Activated effector memory CD4-positive, alpha-beta T cell treated with anti-CD3 and anti-CD28 coated beads, Interleukin-2, amount 50 U/mL, for 16 hours (primary cell): ENCODE data around the gene SH3BP1.
"Not testable (repeated sequence)": the region's sequence is repeated elsewhere in the genome, so short reads cannot be mapped to it uniquely, and the experiment has no call there.

Experiments
- DNase-seq: peaks from one replicate; pipeline ENCODE4 v3.0.0-alpha.2; 2020

The SH3BP1 gene

DNA sequence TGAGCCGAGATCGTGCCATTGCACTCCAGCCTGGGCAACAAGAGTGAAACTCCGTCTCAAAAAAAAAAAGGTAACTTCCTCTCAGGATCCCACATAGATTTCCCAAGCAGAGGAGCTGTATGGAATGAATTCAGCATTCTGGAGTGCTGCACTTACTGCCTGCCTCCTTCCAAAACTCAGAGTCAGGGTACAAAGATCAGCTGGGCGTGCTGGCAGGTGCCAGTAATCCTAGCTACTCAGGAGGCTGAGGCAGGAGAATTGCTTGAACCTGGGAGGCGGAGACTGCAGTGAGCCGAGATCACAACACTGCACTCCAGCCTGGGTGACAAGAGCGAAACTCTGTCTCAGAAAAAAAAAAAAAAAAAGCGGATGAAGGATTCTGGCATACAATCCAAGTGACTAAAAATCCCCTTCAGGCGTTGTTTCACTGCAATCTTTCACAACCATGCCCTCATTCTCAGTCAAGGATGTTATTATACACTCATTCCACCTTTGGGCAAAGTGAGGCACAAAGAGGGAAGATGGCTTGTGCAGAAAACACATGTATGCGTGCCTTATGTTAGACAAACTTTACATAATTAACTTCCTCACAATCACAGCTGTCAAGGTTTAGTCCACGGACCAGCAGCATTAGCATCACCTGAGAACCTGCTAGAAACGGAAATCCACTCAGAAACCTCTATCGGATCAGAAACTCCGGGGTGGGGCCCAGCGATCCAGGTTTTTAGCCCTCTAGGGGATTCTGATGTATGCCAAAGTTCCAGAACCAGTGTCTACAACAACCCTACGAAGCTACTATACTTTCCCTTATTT, 45.5 kb downstream of the SH3BP1 start:
- DNase-seq = no peak

DNA sequence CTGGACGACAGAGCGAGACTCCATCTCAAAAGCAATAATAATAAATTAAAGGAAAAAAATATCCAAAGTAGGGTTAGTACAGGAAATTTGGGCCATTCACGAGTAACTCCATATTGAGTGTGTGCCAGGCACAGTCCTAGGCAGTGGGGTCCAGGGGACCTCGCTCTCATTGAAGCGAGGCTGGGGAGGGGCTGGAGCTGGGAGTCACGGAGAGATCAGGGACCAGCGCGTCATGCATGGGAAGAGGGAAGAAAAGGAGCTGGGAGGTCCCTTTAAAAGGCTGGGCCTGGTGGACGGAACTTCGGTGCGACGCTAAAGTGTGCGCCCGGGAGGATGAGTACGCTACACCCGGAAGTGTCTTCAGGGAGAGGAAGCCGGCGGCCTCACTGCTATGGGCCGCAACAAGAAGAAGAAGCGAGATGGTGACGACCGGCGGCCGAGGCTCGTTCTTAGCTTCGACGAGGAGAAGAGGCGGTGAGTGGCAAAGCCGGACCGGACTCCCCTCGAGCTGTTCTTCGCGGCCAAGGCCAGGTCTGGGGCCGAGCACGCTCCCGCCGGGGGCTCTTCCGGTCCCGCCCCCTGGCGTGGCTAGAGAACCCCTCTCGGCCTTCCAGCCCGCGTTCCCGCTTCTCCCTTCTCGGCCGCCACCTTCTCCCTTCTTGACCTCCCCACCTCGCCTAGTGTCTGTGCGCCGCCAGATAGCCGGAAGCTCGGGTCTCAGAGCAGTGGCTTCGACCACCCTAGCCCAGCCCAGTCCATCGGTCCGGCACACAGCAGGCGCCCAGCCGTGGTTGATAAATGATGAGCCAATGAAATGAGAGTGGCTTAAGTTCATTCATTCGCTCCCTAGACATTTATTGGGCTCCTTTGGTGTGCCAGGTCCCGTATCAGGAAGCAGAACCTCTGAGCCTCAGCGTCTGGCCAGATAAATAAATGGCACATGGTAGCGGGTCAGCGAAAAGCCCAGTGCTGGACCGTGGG, 46.8 kb downstream of the SH3BP1 start, which contains the start of gene NOL12:
TSS of gene NOL12 (plus strand) at position 342 of the 981 bp plus-strand sequence. CDS start at position 392, 50 bp downstream.
- peak; percentile 92 for DNase-seq

DNA sequence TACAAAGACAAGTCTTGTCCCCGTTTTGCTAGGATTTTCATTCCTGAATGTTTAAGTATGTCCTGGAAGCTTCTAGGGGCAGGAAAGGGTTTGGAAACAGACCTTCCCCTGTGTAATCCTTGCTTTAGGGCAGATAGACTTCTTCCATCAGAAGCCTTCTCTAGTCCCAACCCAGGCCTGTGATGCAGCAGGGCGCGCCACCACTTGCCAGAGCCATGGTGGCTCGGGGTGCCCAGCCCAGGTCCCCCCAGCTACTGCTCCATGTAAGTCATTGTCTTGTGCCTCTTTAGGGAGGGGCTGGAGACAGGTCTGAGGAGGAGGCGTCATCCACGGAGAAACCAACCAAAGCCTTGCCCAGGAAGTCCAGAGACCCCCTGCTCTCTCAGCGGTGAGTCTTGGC, 50.9 kb downstream of the SH3BP1 start:
- DNase-seq = no peak

DNA sequence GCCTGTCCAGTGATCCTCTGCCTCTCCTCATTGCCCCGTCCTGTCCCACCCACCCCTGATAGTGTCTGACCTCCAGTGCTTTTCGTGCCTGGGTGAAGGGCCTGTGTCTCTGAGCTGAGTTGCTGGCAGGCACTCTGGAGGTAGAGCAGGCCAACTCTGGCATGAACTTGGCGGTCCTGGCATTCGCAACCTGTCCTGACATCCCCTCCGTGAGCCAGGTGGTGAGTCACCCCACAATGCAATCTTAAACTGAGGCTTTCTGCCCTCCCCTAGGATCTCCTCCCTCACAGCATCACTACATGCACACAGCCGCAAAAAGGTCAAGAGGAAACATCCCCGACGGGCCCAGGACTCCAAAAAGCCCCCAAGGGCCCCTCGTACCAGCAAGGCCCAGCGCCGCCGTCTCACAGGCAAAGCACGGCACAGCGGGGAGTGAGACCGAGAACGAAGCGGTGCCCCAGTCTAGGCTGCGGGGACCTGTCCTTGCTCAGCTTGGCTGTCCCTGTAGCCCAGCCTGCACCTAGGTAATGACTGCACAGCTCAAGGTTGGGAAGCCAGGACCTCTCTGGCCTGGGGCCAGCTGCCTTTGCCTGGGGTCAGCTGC, 51.5 kb downstream of the SH3BP1 start:
- no peak for DNase-seq

DNA sequence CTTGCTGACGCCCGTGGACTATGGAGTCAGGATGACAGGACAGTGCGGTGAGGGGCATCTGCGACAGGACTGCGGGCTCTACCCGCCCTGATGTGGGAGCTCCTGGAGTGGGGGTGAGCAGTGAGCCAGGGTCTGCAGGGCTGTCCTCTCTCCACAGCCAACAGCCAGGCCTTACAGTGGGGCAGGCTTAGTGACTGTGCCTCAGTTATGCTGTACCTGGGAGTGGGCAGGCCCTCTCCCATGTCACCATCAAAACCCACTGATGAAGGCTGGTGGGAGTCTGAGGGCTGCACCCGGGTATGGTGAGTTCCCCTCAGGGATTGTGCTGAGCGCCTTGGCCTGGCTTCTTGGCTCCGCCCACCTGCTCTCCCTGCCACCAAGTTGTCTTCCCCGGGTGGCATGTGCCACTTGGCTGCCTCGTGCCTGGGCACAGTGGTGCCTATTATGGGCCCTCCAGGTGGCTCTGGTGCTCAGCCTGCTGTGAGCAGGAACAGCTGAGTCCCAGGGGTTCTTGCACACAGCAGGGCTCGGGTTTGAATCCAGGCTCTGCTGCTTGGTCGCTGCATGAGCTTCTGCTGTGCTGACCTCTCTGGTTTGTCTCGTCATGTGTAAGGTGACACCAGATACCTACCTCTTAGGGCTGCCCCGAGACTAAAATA, 53.3 kb downstream of the SH3BP1 start:
- no peak for DNase-seq

DNA sequence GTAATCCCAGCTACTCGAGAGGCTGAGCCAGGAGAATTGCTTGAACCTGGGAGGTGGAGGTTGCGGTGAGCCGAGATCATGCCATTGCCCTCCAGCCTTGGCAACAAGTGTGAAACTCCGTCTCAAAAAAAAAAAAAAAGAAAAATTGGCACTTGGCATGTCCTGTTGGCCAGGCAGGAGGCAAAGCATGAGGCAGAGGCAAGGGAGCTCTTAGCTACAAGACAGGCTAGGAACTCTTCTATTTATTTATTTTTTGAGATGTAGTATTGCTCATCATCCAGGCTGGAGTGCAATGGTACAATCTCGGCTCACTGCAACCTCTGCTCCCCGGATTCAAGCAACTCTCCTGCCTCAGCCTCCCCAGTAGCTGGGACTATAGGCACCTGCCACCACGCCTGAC, 54.7 kb downstream of the SH3BP1 start:
- DNase-seq = not testable (repeated sequence)

DNA sequence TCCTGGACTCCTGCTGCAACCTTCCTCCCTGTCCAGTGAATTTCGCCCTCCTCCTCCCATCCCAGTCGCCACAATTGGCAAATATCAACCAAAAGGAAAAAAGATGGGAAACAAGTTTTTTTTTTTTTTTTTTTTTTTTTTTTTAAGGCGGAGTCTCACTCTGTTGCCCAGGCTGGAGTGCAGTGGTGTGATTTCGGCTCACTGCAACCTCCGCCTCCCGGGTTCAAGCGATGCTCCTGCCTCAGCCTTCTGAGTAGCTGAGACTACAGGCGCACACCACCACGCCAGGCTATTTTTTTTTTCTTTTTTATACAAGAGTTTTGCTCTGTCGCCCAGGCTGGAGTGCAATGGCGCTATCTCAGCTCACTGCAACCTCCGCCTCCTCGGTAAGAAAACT, 56.8 kb downstream of the SH3BP1 start:
- DNase-seq = not testable (repeated sequence)

DNA sequence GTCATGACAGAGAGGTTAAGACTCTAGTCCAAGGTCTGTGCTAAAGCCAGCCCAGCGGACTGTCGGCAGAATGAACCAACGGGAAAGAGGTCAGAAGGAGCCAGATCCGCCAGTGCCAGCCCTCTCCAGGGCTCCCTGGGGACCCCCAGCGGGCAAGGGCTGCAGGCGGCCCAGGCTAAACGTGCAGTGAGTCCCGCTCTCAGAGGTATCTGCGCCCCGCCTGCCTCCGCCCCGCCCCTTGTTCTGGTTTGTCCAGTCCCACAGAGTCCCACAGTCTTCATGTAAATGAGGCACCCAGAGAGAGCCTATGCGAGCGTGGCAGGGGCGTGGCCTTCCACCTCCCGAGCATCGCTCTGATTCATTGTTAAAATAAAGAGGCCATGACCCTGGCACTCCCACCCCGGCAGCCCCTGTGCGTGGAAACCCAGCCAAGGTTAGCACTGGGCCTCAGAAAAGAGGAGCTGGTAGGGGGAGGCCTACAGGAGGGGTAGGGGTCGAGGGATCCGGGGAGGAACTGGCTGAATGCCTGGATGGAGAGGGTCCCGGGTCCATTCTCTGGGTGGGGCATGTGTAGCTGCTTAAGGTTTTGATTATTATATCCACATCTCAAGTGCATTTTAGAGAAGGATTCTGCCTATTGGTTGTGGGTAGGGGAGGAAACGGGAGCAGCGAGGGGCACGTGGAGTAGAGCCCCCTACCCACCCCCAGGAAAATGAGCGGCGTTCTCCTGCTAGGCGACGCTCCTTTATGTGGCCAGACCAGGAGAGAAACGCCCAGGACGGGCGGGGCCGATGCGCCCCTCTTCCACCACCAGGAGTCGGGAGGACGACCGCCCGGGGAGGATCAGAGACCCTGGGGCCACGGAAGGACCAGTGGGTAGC, 57.4 kb downstream of the SH3BP1 start, which contains the start of gene TRIOBP:
TSS of gene TRIOBP (plus strand) at position 392 of the 881 bp plus-strand sequence. CDS start 4,318 bp downstream, outside the sequence.
- peak; percentile 92 for DNase-seq

DNA sequence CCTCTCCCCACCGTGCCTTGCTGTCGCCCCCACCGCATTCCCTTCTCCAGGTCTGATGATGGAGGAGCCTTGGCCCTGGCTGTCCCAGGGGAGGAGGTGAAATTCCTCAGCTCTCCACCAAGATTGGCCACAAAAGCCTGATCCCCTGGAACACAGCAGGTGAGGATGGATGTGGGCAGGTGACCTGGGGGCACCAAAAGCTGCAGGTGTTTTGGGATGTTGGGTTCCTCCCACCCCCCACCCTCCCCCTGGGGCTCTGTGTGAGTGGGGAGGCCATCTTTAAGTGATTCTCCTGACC, 58.0 kb downstream of the SH3BP1 start:
- no peak for DNase-seq

DNA sequence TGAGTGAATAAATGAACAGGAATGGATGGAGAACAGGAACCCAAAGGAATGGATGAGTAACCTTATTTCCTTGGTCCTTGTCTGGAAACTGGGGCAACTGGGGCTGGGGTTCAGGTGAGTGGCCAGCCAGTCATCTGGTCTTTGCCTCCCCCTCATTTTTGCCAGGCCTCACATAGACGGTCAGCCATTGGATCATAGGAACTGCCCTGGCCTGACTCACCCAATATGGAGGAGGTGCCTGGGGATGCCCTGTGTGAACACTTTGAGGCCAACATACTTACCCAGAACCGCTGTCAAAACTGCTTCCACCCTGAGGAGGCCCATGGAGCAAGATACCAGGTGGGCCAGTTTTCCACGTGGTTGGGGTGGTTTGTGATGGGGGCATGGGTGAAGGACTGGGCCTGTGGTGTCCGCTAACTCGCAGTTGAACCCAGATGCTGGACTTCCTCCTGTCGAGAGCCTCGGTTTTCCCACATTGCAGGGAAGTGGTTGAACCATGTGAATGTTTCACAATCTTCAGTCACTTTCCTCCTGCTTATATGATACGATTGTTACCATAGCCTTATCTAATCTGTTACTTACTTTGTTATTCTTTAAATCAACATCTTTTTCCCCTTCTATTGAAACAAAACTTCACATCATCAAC, 61.8 kb downstream of the SH3BP1 start:
- no peak for DNase-seq

DNA sequence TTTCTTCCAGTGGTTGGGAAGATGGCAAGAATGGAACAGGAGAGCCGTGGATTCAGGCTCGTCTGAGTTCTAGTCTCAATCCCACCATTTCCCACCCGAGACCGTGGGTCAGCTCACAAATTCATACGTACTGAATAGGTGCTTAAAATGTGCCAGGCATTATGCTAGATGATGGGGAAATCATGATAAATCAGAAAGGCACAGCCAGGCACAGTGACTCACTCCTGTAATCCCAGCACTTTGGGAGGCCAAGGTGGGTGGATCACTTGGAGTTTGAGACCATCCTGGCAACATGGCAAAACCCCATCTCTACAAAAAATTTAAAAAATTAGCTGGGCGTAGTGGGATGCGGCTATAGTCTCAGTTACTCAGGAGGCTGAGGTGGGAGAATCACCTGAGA, 64.4 kb downstream of the SH3BP1 start:
- no peak for DNase-seq

DNA sequence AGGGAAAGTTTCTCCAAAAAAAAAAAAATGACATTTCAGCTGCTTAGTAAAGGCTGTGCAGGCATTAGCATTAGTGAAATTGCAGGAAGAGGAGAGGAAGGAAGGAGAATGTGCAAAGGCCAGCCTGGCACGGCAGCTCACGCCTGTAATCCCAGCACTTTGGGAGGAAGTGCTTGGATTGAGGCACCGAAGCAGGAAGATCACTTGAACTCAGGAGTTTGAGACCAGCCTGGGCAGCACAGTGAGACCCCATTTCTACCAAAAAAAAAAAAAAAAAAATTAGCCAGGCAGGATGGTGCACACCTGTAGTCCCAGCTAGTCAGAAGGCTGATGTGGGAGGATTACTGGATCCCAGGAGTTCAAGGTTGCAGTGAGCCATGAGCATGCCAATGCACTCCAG, 65.2 kb downstream of the SH3BP1 start:
- DNase-seq = no peak

DNA sequence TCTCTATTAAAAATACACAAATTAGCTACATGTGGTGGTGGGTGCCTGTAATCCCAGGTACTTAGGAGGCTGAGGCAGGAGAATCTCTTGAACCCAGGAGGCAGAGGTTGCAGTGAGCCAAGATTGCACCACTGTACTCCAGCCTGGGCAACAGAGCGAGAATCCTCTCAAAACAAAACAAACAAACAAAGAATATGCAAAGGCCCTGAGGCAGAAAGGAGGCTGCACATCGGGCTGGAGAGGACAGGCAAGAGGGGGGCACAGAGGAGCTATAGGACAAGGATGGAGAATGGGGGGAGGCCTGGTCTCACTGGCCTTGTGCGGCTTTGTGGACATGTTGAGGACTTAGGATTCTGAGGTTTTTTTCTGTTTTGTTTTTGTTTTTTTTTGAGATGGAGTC, 65.7 kb downstream of the SH3BP1 start:
- no peak for DNase-seq
